ENCODE measurements around the gene EIPR1. TPM values are rescaled to one million over a fixed set of nuclear protein-coding genes. Genes with fewer than 3 reads are reported as not detected.

The EIPR1 gene
- polyA plus RNA-seq, 2 of the 4 experiments (the other 2 are of a cell fraction) = 55.0 to 65.0 TPM

DNA sequence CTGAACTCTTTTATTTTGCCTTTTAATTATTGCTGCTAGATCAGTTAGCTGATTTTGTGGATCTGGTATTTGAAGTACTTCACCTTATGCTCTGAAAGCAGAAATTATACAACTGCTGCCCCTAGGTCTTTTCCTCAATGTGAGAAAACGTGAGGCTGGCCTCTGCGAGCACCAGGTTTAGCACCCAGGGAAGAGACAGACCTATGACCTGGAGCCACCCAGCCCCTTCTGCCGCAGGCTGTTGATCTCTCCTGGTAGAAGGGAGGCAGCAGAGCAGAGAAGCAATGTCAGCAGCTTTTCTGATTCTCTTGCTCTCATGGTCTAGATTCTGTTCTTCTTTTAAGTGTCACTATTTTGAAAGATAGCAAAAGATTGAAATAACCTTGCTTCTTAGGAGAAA is 21.8 kb upstream of the EIPR1 start:
- H3K4me3 ChIP-seq = no peak overlapping the region
- FAIRE-seq (no peak), ATAC-seq (no peak), DNase-seq (ENCODE audit: low read depth in 1 of 2, low spot score in 1 of 2) (no peak)
- 93% methylated on average over 3 of the region's 3 CpGs for WGBS (ENCODE audit: missing lambda C conversion rate)
- peaks cover 33% of the 10 kb centered on the region for H3K9me3 ChIP-seq
- POLR2A ChIA-PET = no interaction called here
- no peak overlapping the region for H3K27ac ChIP-seq
- no peak overlapping the region for H3K4me2 ChIP-seq
- H3K4me1 ChIP-seq = no peaks in the 10 kb centered on the region
- CTCF ChIA-PET = interaction anchor here (1.5 kb wide), 1 partner anchor 9 kb away, joined by 4 read pairs; no protein-coding TSS in a partner anchor
- TF ChIP-seq NPAS2 (CRISPR knock-in tag; IDR thresholded peaks at IDR 0.05; ENCODE audit: borderline replicate concordance) (no peak), RAD21 (conservative IDR thresholded peaks at IDR 0.05 in 1 of 2, IDR thresholded peaks at IDR 0.05 in 1 of 2) (no peak), KDM5A (IDR thresholded peaks at IDR 0.05) (no peak), EP300 (IDR thresholded peaks at IDR 0.05) (no peak), MAFK (IDR thresholded peaks at IDR 0.05; ENCODE audit: partially characterized antibody) (no peak), ZC3H11A (IDR thresholded peaks at IDR 0.05) (no peak)

GRCh38 chr2:3398857-3399256 is 21.2 kb upstream of the EIPR1 start:
- H3K4me2 ChIP-seq = no peak overlapping the region
- peak; percentile 37 to 39; a peak in 1 of 6 replicates for ATAC-seq
- H3K9me3 ChIP-seq = peaks cover 33% of the 10 kb centered on the region
- H3K4me1 ChIP-seq = no peaks in the 10 kb centered on the region
- ChIA-PET POLR2A (no interaction called here), CTCF (interaction anchor here (1.5 kb wide), 1 partner anchor 10 kb away, joined by 4 read pairs; no protein-coding TSS in a partner anchor)
- 91% methylated on average over 5 of the region's 5 CpGs for WGBS (ENCODE audit: missing lambda C conversion rate)
- no peak for TF ChIP-seq EHMT2 (IDR thresholded peaks at IDR 0.05; ENCODE audit: low read depth)
- TF ChIP-seq NFE2L2 (conservative IDR thresholded peaks at IDR 0.05; ENCODE audit: low read length) = no peak
- TF ChIP-seq, protein P1, sequence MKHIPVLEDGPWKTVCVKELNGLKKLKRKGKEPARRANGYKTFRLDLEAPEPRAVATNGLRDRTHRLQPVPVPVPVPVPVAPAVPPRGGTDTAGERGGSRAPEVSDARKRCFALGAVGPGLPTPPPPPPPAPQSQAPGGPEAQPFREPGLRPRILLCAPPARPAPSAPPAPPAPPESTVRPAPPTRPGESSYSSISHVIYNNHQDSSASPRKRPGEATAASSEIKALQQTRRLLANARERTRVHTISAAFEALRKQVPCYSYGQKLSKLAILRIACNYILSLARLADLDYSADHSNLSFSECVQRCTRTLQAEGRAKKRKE (CRISPR knock-in tag; IDR thresholded peaks at IDR 0.05; ENCODE audit: low read depth) = no peak
- TF ChIP-seq EP300 (IDR thresholded peaks at IDR 0.05) = no peak
- no peak for TF ChIP-seq RFX5 (IDR thresholded peaks at IDR 0.05)
- no peak for TF ChIP-seq ZSCAN20 (CRISPR knock-in tag; IDR thresholded peaks at IDR 0.05)
- TF ChIP-seq NPAS2 (CRISPR knock-in tag; IDR thresholded peaks at IDR 0.05; ENCODE audit: borderline replicate concordance) = no peak
- no peak for TF ChIP-seq POLR2AphosphoS2 (conservative IDR thresholded peaks at IDR 0.05; ENCODE audit: low read length)
- TF ChIP-seq ZC3H11A (IDR thresholded peaks at IDR 0.05) = no peak
- TF ChIP-seq CHD4 (IDR thresholded peaks at IDR 0.05; ENCODE audit: borderline replicate concordance) = no peak
- no peak for TF ChIP-seq REST (IDR thresholded peaks at IDR 0.05)
- TF ChIP-seq MAZ (IDR thresholded peaks at IDR 0.05; ENCODE audit: borderline replicate concordance, low read depth, low read length) = no peak
- no peak for TF ChIP-seq E2F6 (IDR thresholded peaks at IDR 0.05; ENCODE audit: borderline replicate concordance, low read depth)
- TF ChIP-seq CBX8 (IDR thresholded peaks at IDR 0.05) = no peak
- TF ChIP-seq, protein P2, sequence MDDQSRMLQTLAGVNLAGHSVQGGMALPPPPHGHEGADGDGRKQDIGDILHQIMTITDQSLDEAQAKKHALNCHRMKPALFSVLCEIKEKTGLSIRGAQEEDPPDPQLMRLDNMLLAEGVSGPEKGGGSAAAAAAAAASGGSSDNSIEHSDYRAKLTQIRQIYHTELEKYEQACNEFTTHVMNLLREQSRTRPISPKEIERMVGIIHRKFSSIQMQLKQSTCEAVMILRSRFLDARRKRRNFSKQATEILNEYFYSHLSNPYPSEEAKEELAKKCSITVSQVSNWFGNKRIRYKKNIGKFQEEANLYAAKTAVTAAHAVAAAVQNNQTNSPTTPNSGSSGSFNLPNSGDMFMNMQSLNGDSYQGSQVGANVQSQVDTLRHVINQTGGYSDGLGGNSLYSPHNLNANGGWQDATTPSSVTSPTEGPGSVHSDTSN (IDR thresholded peaks at IDR 0.05) = no peak
- TF ChIP-seq PHF8 (IDR thresholded peaks at IDR 0.05; ENCODE audit: borderline replicate concordance, low read depth) = no peak
- TF ChIP-seq CBX2 (IDR thresholded peaks at IDR 0.05; ENCODE audit: borderline replicate concordance, low read depth) = no peak
- TF ChIP-seq SMC3 (IDR thresholded peaks at IDR 0.05) = no peak
- TF ChIP-seq FOXS1 (CRISPR knock-in tag; IDR thresholded peaks at IDR 0.05) = no peak
- no peak for DNase-seq (ENCODE audit: low read depth in 1 of 2, low spot score in 1 of 2)
- FAIRE-seq = no peak
- H3K27ac ChIP-seq = no peak overlapping the region
- H3K4me3 ChIP-seq = no peak overlapping the region
